HCT116 (cell line): ENCODE data around the gene COPZ1. TPM values are rescaled to one million over a fixed set of nuclear protein-coding genes. Genes with fewer than 3 reads are reported as not detected.

ENCODE experiments used
- ATAC-seq: fragments of 200-7000 bp; cut with Tn5 transposase; 2 replicates; pipeline ENCODE4 v1.9.1; 2020; ENCODE audit warnings: mild to moderate bottlenecking, moderate library complexity
- BruUV-seq: library from RNA; stranded (reverse); fragments of 400-500 nt; replicated peaks from 2 replicates; lab custom pipeline; 2021; lab: Mats Ljungman, UMichigan
- CTCF ChIA-PET: fragments of 300-600 bp; sonication (Branson Sonifier 250); formaldehyde crosslinking; loops from one replicate; lab custom pipeline; 2021; ENCODE audit warnings: antibody characterized with exemption; lab: Charles Lee
- POLR2A ChIA-PET: fragments of 300-600, 350-600 bp; sonication (Branson Sonifier 250); formaldehyde crosslinking; loops from one replicate; lab custom pipeline; 2021; ENCODE audit warnings: antibody characterized with exemption; lab: Charles Lee
- RAD21 ChIA-PET, 2 experiments: fragments of 300-600 bp; sonication (Branson Sonifier 250); formaldehyde crosslinking; loops; one replicate each; lab custom pipeline; 2023; ENCODE audit warnings: low total read pairs in 2 of 2; ENCODE audit not compliant: uncharacterized antibody in 2 of 2, unreplicated experiment in 2 of 2, low non-redundant PET in 1 of 2; lab: Charles Lee
- DNase-seq: peaks from one replicate; pipeline ENCODE4 v3.0.0-alpha.2; 2010; ENCODE audit warnings: low read depth, low spot score
- H2AFZ ChIP-seq: fragments of 200-600 bp; shearing (Covaris generic), sonication (generic); 2 replicates; pipeline ENCODE4 v1.6.1; 2017; ENCODE audit warnings: low read depth, mixed run types, mixed read lengths, antibody characterized with exemption, low read length; ENCODE audit not compliant: poor library complexity, severe bottlenecking
- H3K27ac ChIP-seq: 2 replicates; pipeline ENCODE4 v1.5.1; 2012; ENCODE audit warnings: low read depth, low read length
- H3K27me3 ChIP-seq: fragments of 200-600 bp; sonication (generic); 2 replicates; pipeline ENCODE4 v1.6.1; 2016; ENCODE audit warnings: mixed run types, low read length, mixed read lengths; ENCODE audit not compliant: insufficient read depth
- H3K36me3 ChIP-seq, 2 experiments: fragments of 200-500 bp in 1 of 2; fragments of 200-600 bp in 1 of 2; sonication (Bioruptor generic) in 1 of 2; sonication (generic) in 1 of 2; 2 replicates each; pipeline versions ENCODE4 v1.5.1 to v1.6.1; 2014 to 2016; ENCODE audit warnings: low read length in 2 of 2, inconsistent platforms in 1 of 2, mixed read lengths in 1 of 2, mixed run types in 1 of 2; ENCODE audit not compliant: insufficient read depth in 2 of 2, control insufficient read depth in 1 of 2
- H3K4me1 ChIP-seq, 2 experiments: fragments of 200-600 bp in 1 of 2; sonication (generic) in 1 of 2; 2 replicates each; pipeline versions ENCODE4 v1.5.1 to v1.6.1; 2012 to 2017; ENCODE audit warnings: low read length in 2 of 2, inconsistent platforms in 1 of 2, mild to moderate bottlenecking in 1 of 2, mixed read lengths in 1 of 2, mixed run types in 1 of 2, moderate library complexity in 1 of 2; ENCODE audit not compliant: insufficient read depth in 2 of 2, control insufficient read depth in 1 of 2
- H3K4me2 ChIP-seq: fragments of 200-600 bp; sonication (generic); 2 replicates; pipeline ENCODE4 v1.6.1; 2017; ENCODE audit warnings: mixed run types, low read length, mixed read lengths
- H3K4me3 ChIP-seq, 2 experiments: fragments of 200-600 bp in 1 of 2; sonication (generic) in 1 of 2; replicated peaks in 1 of 2; 2 replicates each; pipeline ENCODE4 v1.5.1; 2011 to 2016; ENCODE audit warnings: low read length in 2 of 2, control low read depth in 1 of 2, low read depth in 1 of 2, mild to moderate bottlenecking in 1 of 2, mixed read lengths in 1 of 2, mixed run types in 1 of 2
- H3K79me2 ChIP-seq: fragments of 200-600 bp; sonication (generic); 2 replicates; pipeline ENCODE4 v1.6.1; 2017; ENCODE audit warnings: mild to moderate bottlenecking, mixed run types, low read length, moderate library complexity, mixed read lengths; ENCODE audit not compliant: insufficient read depth
- H3K9ac ChIP-seq: fragments of 200-600 bp; sonication (generic); 2 replicates; pipeline ENCODE4 v1.6.1; 2016; ENCODE audit warnings: low read length, mixed read lengths
- H3K9me2 ChIP-seq: fragments of 200-600 bp; sonication (generic), shearing (Covaris generic); 2 replicates; pipeline ENCODE4 v1.6.1; 2017; ENCODE audit warnings: mixed run types, mild to moderate bottlenecking, moderate library complexity; ENCODE audit not compliant: insufficient read depth
- H3K9me3 ChIP-seq, 2 experiments: fragments of 200-500 bp in 1 of 2; fragments of 200-600 bp in 1 of 2; sonication (Bioruptor generic) in 1 of 2; sonication (generic) in 1 of 2; 2 replicates each; pipeline ENCODE4 v1.6.1; 2014 to 2017; ENCODE audit warnings: low read length in 2 of 2, mixed read lengths in 2 of 2, inconsistent platforms in 1 of 2, low read depth in 1 of 2, mild to moderate bottlenecking in 1 of 2, mixed run types in 1 of 2, moderate library complexity in 1 of 2; ENCODE audit not compliant: control insufficient read depth in 1 of 2, insufficient read depth in 1 of 2
- H4K20me1 ChIP-seq: fragments of 200-600 bp; sonication (generic), shearing (Covaris generic); 2 replicates; pipeline ENCODE4 v1.6.1; 2017; ENCODE audit warnings: mixed run types, mild to moderate bottlenecking, moderate library complexity; ENCODE audit not compliant: insufficient read depth
- CBX3 ChIP-seq: IDR thresholded peaks from 2 replicates; pipeline ENCODE4 v1.6.1; 2012; ENCODE audit warnings: low read depth
- EGR1 ChIP-seq: IDR thresholded peaks from 2 replicates; pipeline ENCODE4 v1.6.1; 2012; ENCODE audit warnings: low read depth
- ELF1 ChIP-seq: IDR thresholded peaks from 2 replicates; pipeline ENCODE4 v1.6.1; 2012; ENCODE audit warnings: low read depth, borderline replicate concordance
- EZH2 ChIP-seq: fragments of 200-600 bp; sonication (generic); IDR thresholded peaks from 2 replicates; pipeline ENCODE4 v1.6.1; 2017; ENCODE audit warnings: antibody characterized with exemption, mixed run types
- FOSL1 ChIP-seq: IDR thresholded peaks from 2 replicates; pipeline ENCODE4 v1.6.1; 2012; ENCODE audit warnings: low read depth
- JUND ChIP-seq: IDR thresholded peaks from 2 replicates; pipeline ENCODE4 v1.6.1; 2012
- SIN3A ChIP-seq: IDR thresholded peaks from 2 replicates; pipeline ENCODE4 v1.6.1; 2012; ENCODE audit warnings: low read depth
- SRF ChIP-seq: IDR thresholded peaks from 2 replicates; pipeline ENCODE4 v1.6.1; 2012; ENCODE audit warnings: low read depth
- TCF7L2 ChIP-seq: IDR thresholded peaks from 2 replicates; pipeline ENCODE4 v1.7.0; 2011; ENCODE audit warnings: borderline replicate concordance, inconsistent platforms; ENCODE audit not compliant: insufficient read depth, insufficient read length; ENCODE audit errors: extremely low read depth
- YY1 ChIP-seq: IDR thresholded peaks from 2 replicates; pipeline ENCODE4 v1.6.1; 2011; ENCODE audit warnings: low read length, low read depth, moderate library complexity, mild to moderate bottlenecking; ENCODE audit not compliant: insufficient replicate concordance; ENCODE audit errors: extremely low read depth
- ZNF274 ChIP-seq: fragments of 200-500 bp; sonication (Bioruptor generic); IDR thresholded peaks from 2 replicates; pipeline ENCODE4 v1.6.1; 2014; ENCODE audit warnings: mild to moderate bottlenecking, low read depth, low read length, inconsistent platforms
- intact Hi-C: fragments of 100-400 bp; cut with micrococcal nuclease; formaldehyde crosslinking; loops from 2 replicates; pipeline ENCODE4 v1.10.0; 2022
- total RNA-seq: library from RNA; stranded (reverse); gene quantifications from one replicate; pipeline ENCODE4 v1.2.1, GENCODE V29; 2021; ENCODE audit not compliant: unreplicated experiment
- TF ChIP-seq, protein P1 (sequence below): IDR thresholded peaks from 2 replicates; pipeline ENCODE4 v1.6.1; 2012
- TF ChIP-seq, protein P2 (sequence below): IDR thresholded peaks from 2 replicates; pipeline ENCODE4 v1.6.1; 2012
- TF ChIP-seq, protein P3 (sequence below), 3 experiments: fragments of 200-600 bp in 1 of 3; sonication (generic) in 1 of 3; IDR thresholded peaks in 2 of 3; conservative IDR thresholded peaks in 1 of 3; 2 replicates each; pipeline ENCODE4 v1.5.1; 2012 to 2017; ENCODE audit warnings: low read depth in 2 of 3, low read length in 2 of 3, antibody characterized with exemption in 1 of 3, borderline replicate concordance in 1 of 3, control low read depth in 1 of 3, mild to moderate bottlenecking in 1 of 3, mixed read lengths in 1 of 3, mixed run types in 1 of 3, moderate library complexity in 1 of 3; ENCODE audit not compliant: insufficient read depth in 1 of 3
- TF ChIP-seq, protein P4 (sequence below): IDR thresholded peaks from 2 replicates; pipeline ENCODE4 v1.6.1; 2011; ENCODE audit warnings: mild to moderate bottlenecking, low read length, moderate library complexity; ENCODE audit not compliant: insufficient replicate concordance; ENCODE audit errors: extremely low read depth
- TF ChIP-seq, protein P5 (sequence below): IDR thresholded peaks from 2 replicates; pipeline ENCODE4 v1.6.1; 2012; ENCODE audit warnings: low read depth

COPZ1 gene
- total RNA-seq, 1 experiment from 2014 or later = 191 TPM

DNA sequence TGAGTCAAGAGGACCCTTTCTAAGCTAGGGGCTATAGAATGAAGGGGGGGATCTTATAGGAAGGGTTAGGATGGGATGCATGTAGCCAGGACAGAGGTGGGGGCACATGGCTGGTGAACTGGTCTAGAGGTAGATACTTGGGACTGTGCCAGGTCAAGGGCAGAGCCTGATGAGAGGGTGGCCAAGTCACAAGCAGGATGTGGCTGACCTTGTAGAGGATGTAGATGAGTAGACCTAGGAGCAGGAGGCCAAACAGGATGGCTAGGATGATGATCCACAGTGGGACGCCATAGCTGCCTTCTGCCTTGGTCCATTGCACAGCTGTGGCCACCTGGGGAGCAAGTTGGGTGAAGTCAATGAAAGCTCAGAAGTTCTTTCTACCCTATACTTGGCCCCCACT is 72.2 kb downstream of the COPZ1 start:
- Histone ChIP-seq H3K27me3 (no peaks in the 10 kb centered on the region), H2AFZ (no peak overlapping the region), H3K79me2 (no peaks in the 10 kb centered on the region), H3K4me3 (no peak overlapping the region), H3K4me2 (no peak overlapping the region), H3K27ac (no peak overlapping the region), H3K36me3 (peaks cover 41 to 42% of the 10 kb centered on the region in 2 experiments; a peak in 3 of 4 replicates), H3K9me2 (no peaks in the 10 kb centered on the region), H3K4me1 (peaks cover 5 to 7% of the 10 kb centered on the region in 2 experiments; a peak in 3 of 4 replicates), H3K9ac (no peak overlapping the region), H3K9me3 (no peaks in the 10 kb centered on the region), H4K20me1 (no peaks in the 10 kb centered on the region)
- BruUV-seq = no TSS peak
- DNase-seq (no peak), ATAC-seq (no peak)
- ChIA-PET CTCF (interaction anchor here (1.5 kb wide), 1 partner anchor 8 kb away, joined by 3 read pairs; no protein-coding TSS in a partner anchor), POLR2A (no interaction called here), RAD21 (no interaction called here)
- no peak for TF ChIP-seq EZH2
- TF ChIP-seq, protein P1, sequence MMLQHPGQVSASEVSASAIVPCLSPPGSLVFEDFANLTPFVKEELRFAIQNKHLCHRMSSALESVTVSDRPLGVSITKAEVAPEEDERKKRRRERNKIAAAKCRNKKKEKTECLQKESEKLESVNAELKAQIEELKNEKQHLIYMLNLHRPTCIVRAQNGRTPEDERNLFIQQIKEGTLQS = no peak
- no peak for TF ChIP-seq SRF
- no peak for TF ChIP-seq ELF1
- TF ChIP-seq TCF7L2 = no peak
- TF ChIP-seq JUND = no peak
- TF ChIP-seq FOSL1 = no peak
- TF ChIP-seq ZNF274 = no peak
- TF ChIP-seq, protein P2, sequence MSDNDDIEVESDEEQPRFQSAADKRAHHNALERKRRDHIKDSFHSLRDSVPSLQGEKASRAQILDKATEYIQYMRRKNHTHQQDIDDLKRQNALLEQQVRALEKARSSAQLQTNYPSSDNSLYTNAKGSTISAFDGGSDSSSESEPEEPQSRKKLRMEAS = no peak
- TF ChIP-seq, protein P3, sequence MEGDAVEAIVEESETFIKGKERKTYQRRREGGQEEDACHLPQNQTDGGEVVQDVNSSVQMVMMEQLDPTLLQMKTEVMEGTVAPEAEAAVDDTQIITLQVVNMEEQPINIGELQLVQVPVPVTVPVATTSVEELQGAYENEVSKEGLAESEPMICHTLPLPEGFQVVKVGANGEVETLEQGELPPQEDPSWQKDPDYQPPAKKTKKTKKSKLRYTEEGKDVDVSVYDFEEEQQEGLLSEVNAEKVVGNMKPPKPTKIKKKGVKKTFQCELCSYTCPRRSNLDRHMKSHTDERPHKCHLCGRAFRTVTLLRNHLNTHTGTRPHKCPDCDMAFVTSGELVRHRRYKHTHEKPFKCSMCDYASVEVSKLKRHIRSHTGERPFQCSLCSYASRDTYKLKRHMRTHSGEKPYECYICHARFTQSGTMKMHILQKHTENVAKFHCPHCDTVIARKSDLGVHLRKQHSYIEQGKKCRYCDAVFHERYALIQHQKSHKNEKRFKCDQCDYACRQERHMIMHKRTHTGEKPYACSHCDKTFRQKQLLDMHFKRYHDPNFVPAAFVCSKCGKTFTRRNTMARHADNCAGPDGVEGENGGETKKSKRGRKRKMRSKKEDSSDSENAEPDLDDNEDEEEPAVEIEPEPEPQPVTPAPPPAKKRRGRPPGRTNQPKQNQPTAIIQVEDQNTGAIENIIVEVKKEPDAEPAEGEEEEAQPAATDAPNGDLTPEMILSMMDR (IDR thresholded peaks at IDR 0.05 in 2 of 3, conservative IDR thresholded peaks at IDR 0.05 in 1 of 3; ENCODE audit: borderline replicate concordance in 1 of 3, insufficient read depth in 1 of 3, low read depth in 2 of 3, low read length in 2 of 3) = no peak
- TF ChIP-seq, protein P4, sequence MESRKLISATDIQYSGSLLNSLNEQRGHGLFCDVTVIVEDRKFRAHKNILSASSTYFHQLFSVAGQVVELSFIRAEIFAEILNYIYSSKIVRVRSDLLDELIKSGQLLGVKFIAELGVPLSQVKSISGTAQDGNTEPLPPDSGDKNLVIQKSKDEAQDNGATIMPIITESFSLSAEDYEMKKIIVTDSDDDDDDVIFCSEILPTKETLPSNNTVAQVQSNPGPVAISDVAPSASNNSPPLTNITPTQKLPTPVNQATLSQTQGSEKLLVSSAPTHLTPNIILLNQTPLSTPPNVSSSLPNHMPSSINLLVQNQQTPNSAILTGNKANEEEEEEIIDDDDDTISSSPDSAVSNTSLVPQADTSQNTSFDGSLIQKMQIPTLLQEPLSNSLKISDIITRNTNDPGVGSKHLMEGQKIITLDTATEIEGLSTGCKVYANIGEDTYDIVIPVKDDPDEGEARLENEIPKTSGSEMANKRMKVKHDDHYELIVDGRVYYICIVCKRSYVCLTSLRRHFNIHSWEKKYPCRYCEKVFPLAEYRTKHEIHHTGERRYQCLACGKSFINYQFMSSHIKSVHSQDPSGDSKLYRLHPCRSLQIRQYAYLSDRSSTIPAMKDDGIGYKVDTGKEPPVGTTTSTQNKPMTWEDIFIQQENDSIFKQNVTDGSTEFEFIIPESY = no peak
- TF ChIP-seq EGR1 = no peak
- TF ChIP-seq YY1 = no peak
- no peak for TF ChIP-seq CBX3
- TF ChIP-seq, protein P5, sequence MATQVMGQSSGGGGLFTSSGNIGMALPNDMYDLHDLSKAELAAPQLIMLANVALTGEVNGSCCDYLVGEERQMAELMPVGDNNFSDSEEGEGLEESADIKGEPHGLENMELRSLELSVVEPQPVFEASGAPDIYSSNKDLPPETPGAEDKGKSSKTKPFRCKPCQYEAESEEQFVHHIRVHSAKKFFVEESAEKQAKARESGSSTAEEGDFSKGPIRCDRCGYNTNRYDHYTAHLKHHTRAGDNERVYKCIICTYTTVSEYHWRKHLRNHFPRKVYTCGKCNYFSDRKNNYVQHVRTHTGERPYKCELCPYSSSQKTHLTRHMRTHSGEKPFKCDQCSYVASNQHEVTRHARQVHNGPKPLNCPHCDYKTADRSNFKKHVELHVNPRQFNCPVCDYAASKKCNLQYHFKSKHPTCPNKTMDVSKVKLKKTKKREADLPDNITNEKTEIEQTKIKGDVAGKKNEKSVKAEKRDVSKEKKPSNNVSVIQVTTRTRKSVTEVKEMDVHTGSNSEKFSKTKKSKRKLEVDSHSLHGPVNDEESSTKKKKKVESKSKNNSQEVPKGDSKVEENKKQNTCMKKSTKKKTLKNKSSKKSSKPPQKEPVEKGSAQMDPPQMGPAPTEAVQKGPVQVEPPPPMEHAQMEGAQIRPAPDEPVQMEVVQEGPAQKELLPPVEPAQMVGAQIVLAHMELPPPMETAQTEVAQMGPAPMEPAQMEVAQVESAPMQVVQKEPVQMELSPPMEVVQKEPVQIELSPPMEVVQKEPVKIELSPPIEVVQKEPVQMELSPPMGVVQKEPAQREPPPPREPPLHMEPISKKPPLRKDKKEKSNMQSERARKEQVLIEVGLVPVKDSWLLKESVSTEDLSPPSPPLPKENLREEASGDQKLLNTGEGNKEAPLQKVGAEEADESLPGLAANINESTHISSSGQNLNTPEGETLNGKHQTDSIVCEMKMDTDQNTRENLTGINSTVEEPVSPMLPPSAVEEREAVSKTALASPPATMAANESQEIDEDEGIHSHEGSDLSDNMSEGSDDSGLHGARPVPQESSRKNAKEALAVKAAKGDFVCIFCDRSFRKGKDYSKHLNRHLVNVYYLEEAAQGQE = no peak
- no peak for TF ChIP-seq SIN3A
- intact Hi-C loops = no loop called here
